ENCODE data around the gene NDE1. TPM values are rescaled to one million over a fixed set of nuclear protein-coding genes. Genes with fewer than 3 reads are reported as not detected.

NDE1 gene
- total RNA-seq, 4 donors from 2014 or later = 22.4 to 40.6 (median 31.4) TPM

- H3K27ac ChIP-seq = no peak overlapping the region
- H3K4me3 ChIP-seq = no peak overlapping the region
- DNase-seq = no peak
- no peak for TF ChIP-seq POLR2A (IDR thresholded peaks at IDR 0.05)
- TF ChIP-seq CTCF (IDR thresholded peaks at IDR 0.05) = no peak
- no peaks in the 10 kb centered on the region for H3K9me3 ChIP-seq
- H3K36me3 ChIP-seq = peaks cover 10 to 100% (median 18%) of the 10 kb centered on the region in 3 donors
- no peaks in the 10 kb centered on the region for H3K27me3 ChIP-seq
- WGBS, 2 donors = 88 to 89% methylated on average over 16 to 23 of the region's 29 CpGs
- H3K4me1 ChIP-seq = peaks cover 0 to 7% (median 0%) of the 10 kb centered on the region in 3 donors
- intact Hi-C loops (cut with DNase I) = no loop called here
These were observed 64.5 kb downstream of the NDE1 start for GRCh38 chr16:15714393-15715172.

- TF ChIP-seq POLR2A (IDR thresholded peaks at IDR 0.05) (no peak), CTCF (IDR thresholded peaks at IDR 0.05) (no peak)
- 87 to 89% methylated on average over 5 of the region's 5 CpGs for WGBS, 2 donors
- Histone ChIP-seq H3K4me3 (no peak overlapping the region), H3K27me3 (no peaks in the 10 kb centered on the region), H3K9me3 (no peaks in the 10 kb centered on the region), H3K27ac (no peak overlapping the region), H3K36me3 (peaks cover 10 to 100% (median 18%) of the 10 kb centered on the region in 3 donors), H3K4me1 (peaks cover 0 to under 1% (median 0%) of the 10 kb centered on the region in 3 donors)
- intact Hi-C loops (cut with DNase I) = no loop called here
- no peak for DNase-seq
These were observed 65.2 kb downstream of the NDE1 start for GRCh38 chr16:15715221-15715620.

DNA sequence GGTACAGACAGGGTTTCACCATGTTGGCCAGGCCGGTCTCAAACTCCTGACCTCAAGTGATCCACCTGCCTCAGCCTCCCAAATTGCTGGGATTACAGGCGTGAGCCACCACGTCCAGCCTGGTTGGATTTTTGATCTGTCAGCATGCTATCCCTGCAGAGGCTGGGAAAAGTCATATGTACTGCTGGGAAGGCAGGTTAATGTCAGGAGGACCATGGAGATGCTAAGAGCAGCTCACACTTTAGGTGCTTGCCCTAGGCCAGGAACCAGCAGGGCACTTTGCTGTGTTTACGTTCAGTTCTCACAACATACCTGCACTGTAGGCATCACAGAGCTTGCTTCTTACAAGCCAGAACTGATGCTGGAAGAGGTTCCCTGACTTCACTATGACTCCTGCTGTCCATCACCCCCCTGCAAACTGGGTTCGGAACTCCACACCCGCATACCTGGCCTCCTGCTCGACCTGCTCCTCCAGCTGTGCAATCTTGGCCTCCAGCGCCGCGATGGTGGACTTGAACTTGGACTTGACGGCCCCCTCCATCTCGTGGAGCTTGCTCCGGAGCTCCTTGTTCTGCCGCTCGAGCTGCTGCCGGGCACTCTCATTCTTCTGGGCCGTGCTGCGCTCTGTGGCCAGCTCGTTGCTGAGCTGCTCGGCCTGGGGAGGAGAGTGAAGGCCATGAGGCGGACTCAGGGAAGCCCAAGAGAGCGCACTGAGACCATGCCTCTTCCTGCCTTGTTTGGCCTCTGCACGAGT, 66.8 kb downstream of the NDE1 start:
- Histone ChIP-seq H3K27ac (no peak overlapping the region), H3K27me3 (no peaks in the 10 kb centered on the region), H3K9me3 (no peaks in the 10 kb centered on the region), H3K4me3 (no peak overlapping the region), H3K4me1 (no peaks in the 10 kb centered on the region), H3K36me3 (peaks cover 10 to 100% (median 18%) of the 10 kb centered on the region in 3 donors)
- WGBS, 2 donors = 88 to 92% methylated on average over 10 to 15 of the region's 23 CpGs
- intact Hi-C loops (cut with DNase I) = no loop called here
- TF ChIP-seq POLR2A (IDR thresholded peaks at IDR 0.05) = no peak
- TF ChIP-seq CTCF (IDR thresholded peaks at IDR 0.05) = no peak
- DNase-seq = no peak

DNA sequence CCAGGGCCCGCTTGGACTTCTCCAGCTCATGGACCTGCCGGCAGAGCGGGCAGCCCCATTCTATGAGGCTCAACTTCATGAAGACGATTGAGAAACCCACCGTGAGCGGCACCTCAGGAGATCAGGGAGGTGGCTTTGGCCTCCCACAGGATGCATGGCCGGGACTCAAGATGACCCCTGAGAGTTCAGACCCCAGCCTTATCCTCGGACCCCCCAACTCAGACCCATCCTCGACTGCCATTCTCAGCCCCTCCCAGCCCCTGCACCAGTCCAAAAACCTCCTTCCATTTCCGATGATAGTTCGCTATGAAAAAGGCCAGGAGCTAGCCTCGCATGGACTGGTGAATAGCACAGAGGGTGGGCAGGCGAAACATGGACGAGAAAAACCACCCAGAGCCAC, 71.0 kb downstream of the NDE1 start:
- WGBS, 2 donors = 93 to 96% methylated on average over 10 to 14 of the region's 14 CpGs

More for the DNA sequence above, 71.0 kb downstream of the NDE1 start:
- Histone ChIP-seq H3K4me1 (no peaks in the 10 kb centered on the region), H3K27ac (no peak overlapping the region), H3K36me3 (peaks cover 13 to 100% (median 26%) of the 10 kb centered on the region in 3 donors), H3K4me3 (no peak overlapping the region), H3K9me3 (no peaks in the 10 kb centered on the region), H3K27me3 (no peaks in the 10 kb centered on the region)
- TF ChIP-seq CTCF (IDR thresholded peaks at IDR 0.05) = no peak
- no peak for TF ChIP-seq POLR2A (IDR thresholded peaks at IDR 0.05)
- no peak for DNase-seq
- intact Hi-C loops (cut with DNase I) = no loop called here
